ENCODE results near the gene GPC3.
"Not testable (repeated sequence)": the region's sequence is repeated elsewhere in the genome, so short reads cannot be mapped to it uniquely, and the experiment has no call there.

GPC3 gene

DNA sequence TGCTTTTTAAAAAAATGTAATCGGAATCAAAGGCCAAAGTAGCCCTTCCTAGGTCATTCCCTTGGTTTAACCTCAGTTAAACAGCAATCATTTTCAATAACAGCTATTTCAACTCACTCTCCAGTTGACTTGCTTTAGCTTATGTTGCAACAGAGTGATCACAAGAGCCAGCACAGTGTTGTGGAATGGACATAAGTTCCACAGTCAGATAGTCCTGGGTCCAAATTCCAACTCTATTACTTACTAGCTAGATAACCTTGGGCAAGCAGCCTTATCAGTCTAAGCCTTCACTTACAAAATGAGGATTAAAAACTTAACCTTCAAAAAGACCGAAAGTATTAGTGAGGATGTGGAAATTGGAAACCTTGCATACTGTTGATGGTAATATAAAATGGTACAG is 9.2 kb upstream of the GPC3 start:
- no peak for DNase-seq

- no peak for DNase-seq
Observed at GRCh38 chrX:133992882-133993281, 7.5 kb upstream of the GPC3 start.

- DNase-seq = no peak
Observed at GRCh38 chrX:133991814-133992213, 6.4 kb upstream of the GPC3 start.

- DNase-seq = not testable (repeated sequence)
Observed at GRCh38 chrX:133991057-133991456, 5.7 kb upstream of the GPC3 start.

GRCh38 chrX:133989993-133990392 is 4.6 kb upstream of the GPC3 start:
- DNase-seq = no peak

DNA sequence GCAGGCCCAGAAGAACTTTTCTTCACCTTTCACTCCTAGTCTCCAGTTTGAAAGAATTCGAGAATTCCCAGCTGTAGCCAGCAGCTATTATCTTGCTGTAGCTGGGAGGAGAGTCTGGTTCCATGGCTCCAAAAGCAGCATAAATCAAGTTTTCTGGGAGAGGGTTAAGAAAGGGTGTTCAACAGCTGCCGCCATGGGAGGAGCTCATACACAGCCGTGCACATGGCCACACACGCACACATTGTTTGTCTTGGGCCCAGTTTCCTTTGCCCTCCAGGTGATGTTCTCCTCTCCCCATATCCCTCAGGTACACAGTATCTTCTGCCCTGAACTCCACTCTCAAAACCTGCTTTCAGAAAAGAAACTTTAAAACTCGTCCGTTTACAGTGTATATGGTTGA is 4.1 kb upstream of the GPC3 start:
- DNase-seq = no peak

GRCh38 chrX:133988010-133988409 is 2.6 kb upstream of the GPC3 start:
- no peak for DNase-seq

DNA sequence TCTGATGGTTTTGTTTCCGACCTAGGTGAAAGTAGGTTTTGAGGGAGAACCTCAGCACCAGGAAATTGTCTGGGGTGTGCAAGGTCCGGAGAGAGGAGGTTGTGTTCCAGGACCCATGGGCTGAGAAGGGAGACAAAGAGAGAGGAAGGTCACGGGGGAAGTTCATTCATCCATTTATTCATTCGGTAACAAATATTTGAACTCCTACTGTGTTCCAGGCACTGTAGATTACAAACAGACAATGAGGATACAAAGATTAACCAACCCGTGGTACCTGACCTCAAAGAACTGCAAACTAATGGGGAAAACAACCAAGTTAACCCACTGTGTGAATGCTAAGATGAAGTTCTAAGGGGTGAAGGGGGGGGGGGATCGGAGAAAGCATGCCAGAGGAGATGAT is 1.8 kb upstream of the GPC3 start:
- DNase-seq = no peak

- DNase-seq = no peak
Observed at GRCh38 chrX:133985967-133986683, 731 bp upstream of the GPC3 start.

GRCh38 chrX:133984857-133985163 is 584 bp downstream of the GPC3 start:
- DNase-seq = no peak

DNA sequence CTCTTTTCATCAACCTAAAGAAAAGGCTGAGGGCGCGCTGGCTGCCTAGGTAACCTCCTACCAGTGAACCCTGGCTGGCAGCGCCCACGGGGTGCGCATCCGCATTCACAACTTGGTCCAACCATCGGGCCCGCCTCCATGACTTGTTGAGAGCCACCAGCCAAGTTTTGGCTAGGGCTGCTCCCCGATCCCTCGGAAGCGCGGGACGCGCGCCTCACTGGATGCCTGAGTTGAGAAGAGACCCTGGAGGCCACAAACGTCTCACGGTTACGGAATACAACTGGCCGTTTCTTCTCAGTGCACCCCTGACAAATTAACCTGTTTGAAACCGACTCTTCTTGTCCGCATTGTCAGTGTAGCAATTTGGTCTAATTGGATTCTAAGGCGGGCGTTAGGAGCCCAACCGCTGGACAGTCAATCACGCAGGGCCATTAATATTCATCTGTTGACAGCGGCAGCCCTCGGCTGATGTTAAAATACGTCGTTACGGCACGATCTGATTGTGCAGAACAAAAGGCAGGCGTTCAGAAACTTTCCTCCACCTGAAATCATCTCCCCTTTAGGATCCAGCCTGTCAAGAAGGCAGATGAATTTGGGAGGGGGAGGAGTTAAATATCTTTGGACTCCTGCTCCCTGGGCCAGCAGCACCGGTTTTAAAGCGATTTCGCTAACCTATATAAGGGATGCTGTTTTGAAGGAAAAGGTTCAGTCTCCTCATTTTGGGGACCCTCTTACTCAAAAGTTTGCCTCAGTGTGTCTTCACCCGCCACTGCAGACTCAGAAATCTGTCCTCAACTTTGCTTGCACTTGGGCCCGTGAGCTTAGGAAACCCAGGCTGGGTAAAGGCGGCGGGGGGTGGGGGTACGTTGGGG is 1.2 kb downstream of the GPC3 start:
- no peak for DNase-seq

DNA sequence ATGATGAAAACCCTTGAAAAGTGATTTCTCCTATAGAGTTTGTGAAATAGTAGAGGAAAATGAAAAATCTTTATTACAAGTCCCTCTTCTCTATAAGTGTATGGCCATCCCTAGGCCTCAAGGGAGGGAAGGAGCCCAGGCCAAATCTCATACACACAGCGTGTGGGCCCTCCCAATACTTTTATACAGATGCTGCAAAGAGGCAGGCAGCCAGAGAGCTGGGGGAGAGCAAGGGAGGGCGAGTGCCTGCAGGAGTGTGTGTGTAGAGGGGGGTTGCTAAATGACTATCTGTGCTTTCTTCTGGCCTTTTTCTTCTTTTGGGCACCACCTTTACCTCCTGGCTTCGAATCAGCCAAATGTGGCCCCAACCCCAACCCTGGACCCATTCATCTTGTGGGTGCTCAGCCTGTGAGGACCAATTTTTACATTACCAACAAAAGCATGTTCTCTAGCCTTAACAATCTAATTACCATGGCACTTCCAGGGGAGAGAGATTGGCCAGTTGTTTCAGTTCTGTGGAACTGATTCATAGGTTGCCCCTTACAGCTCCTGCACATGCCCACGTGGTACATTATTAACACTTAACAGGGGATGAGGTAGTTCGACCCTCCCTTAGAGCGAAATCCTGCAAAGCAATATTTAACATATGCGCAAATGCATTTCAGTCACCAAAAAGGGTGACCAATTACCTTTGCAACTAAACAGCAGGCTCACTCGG is 2.0 kb downstream of the GPC3 start:
- DNase-seq = no peak

DNA sequence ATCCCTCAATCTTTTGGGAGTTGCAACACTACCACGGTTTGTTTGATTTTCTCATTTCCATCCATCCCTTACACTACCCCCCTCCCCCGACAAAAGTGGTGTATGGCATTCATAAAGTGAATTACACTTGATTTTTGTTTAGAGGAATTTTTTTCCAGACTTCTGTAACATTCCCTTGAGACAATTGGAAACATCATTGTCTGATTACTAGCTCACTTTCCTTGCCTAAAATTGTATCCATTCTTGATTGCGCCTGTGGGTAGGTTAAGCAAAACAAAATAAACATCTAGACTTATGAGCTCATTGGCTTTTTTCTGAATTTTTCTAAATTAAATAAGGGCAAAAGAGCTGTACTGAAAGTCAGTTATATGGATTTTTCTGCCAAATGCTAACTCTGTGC is 3.5 kb downstream of the GPC3 start:
- DNase-seq = no peak

- no peak for DNase-seq
Observed at GRCh38 chrX:133980832-133981588, 4.4 kb downstream of the GPC3 start.

DNA sequence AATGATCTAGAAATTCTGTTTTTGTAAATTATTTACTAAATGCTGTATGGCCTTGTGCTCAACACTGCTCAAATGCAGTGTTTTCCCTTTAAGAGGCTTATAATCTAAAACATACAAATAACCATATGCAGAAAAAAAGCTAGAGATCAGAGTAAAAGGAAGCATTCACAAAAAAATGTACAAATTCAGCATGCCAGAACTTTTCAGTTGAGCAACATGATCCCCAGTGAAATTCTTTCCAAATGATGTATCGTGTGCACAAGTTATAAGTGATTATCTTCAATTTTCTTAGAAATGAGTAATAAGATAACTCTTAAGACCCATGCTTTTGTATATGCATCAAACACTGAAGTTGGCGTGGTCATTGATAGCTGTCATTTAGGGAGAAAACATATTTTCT is 5.0 kb downstream of the GPC3 start:
- no peak for DNase-seq

DNA sequence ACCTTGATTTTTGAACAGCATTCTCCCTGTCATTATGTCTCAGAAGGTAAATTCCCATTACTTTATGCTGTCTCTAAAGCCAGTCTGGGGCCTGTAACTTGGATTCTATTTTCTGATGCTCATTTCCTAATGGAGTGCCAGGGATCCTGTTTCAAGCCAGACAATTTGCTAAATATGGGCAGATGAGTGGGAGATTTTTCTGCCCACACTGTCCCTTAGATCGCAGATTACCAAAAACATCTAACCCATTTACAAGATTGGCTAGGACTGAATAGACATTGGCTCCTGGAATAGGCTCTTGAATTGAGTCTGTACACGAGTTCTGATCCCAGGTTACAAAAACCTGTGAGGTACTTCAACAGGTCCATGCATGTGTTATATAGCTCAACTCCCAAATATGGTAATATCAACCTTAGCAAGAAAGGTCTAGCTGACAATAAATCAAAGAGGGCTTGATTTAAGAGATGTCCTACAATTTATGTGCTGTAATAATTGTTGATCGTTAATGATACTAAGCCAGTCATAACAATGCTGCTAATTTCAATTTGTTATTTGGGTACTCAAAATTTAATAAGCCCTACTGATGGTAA is 5.7 kb downstream of the GPC3 start:
- DNase-seq = no peak

DNA sequence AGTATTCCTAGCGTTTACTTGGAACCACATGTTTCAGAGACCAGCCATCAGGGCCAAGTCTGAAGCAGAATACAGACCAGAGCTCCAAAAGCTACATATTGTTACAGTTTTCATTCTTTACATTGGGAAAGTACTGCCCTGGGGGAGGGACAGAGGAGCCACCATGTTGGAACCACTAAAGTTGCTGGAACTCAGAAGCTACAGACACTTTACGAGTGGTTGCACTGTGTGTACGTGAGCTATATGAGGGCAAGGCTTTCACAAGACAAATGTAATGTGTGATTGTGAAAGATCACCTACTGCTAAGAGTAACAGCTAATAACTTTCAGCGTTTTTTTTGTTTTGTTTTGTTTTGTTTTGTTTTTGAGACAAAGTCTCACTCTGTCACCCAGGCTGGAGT is 11.7 kb downstream of the GPC3 start:
- no peak for DNase-seq

GRCh38 chrX:133972916-133973315 is 12.5 kb downstream of the GPC3 start:
- DNase-seq = no peak

GRCh38 chrX:133971586-133971985 is 13.8 kb downstream of the GPC3 start:
- no peak for DNase-seq

DNA sequence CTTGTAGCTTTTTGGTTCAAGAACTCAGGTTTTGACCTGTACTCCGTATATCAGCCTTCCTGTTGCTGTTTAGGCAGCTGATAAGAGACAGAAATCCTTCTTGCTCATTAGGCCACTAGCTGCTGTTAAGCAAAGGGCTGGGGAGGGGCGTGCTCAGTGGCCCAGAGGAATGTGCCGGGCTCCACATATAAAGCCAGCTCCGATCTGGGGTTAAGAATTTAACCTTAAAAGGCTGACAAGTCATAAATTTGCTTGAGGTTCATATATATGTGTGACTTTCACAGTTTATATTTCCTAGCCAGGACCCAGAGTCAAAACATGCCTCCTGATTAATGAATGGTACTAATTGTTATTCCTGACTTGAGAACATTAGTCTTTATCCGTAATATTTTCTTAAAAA is 15.3 kb downstream of the GPC3 start:
- no peak for DNase-seq

GRCh38 chrX:133969191-133969590 is 16.2 kb downstream of the GPC3 start:
- no peak for DNase-seq

DNA sequence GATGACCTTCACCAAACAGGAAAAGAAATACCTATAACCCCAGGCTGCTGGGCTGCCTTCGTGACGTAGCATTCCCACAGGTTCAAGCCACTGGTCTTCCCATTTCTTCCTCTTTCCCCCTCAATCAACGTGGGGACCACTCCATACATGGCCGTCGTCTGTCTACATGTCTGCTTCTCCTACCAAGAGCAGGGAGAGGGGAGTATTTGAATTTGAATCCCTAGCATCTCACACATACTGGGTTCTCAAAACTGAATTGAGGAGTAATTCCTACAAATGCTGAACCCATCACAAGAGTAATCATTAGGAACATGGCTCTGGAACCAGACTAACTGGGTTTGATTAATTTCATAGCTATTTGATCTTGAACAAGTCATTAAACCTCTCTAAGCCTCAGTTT is 17.3 kb downstream of the GPC3 start:
- no peak for DNase-seq

- no peak for DNase-seq
Observed at GRCh38 chrX:133966199-133966598, 19.2 kb downstream of the GPC3 start.

Data from RPMI8226 (cell line).